ENCODE data around the gene BICC1.

BICC1 gene

GRCh38 chr10:58512491-58513187 is at the start of gene BICC1:
Gene BICC1, plus strand, starts transcription at chr10:58512872. Its CDS starts 272 bp downstream, at chr10:58513144.
- DNase-seq = no peak

GRCh38 chr10:58464956-58465355 is 47.7 kb upstream of the BICC1 start:
- no peak for DNase-seq

DNA sequence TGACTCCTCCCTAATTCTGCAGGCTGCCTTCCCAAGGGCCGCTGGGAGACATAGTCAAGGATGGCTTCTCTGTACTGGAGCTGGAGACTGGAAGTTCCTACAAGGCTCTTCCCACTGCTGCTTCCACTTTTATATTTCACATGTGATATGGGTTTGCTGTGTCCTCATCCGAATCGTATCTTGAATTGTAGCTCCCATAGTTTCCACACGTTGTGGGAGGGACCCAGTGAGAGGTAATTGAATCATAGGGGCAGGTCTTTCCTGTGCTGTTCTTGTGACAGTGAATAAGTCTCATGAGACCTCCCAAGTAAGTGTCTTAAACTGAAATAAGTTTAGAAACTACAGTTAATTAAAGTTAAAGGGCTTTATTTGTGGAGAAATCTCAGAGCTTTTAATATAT is 47.0 kb upstream of the BICC1 start:
- DNase-seq = no peak

DNA sequence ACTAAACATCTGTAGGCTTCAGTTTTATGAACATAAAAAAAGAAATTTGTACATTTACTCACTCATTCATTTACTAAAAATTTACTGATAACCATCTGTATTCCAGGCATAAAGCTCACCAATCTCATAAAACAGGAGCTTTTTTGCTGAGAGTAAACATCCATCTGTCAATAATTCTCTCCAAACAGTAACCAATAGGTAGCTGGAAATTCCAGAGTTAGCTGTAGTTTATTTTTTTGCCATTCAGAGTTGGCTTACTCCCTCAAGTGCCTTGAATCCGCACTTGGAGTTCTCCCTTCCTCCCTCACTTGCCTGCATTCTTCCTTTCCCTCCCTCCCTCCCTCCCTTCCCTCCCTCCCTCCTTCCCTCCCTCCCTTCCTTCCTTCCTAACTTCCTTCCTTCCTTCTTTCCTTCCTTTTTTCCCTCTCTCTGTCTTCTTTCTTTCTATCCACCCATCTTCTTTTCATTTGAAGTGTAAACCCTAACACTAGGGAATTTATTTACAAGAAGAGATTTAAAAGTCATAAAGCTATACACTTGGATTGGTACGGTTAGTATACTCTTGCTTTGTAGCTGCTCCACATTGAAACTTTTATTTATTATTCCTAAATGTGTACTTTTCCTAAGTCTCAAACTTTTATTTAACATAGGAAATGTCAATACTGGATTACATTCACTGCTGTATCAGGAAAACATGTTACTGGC is 44.6 kb upstream of the BICC1 start:
- no peak for DNase-seq

GRCh38 chr10:58473976-58474375 is 38.7 kb upstream of the BICC1 start:
- no peak for DNase-seq

GRCh38 chr10:58475322-58476277 is 37.1 kb upstream of the BICC1 start:
- no peak for DNase-seq

- no peak for DNase-seq
Measured at GRCh38 chr10:58477122-58477521, 35.5 kb upstream of the BICC1 start.

DNA sequence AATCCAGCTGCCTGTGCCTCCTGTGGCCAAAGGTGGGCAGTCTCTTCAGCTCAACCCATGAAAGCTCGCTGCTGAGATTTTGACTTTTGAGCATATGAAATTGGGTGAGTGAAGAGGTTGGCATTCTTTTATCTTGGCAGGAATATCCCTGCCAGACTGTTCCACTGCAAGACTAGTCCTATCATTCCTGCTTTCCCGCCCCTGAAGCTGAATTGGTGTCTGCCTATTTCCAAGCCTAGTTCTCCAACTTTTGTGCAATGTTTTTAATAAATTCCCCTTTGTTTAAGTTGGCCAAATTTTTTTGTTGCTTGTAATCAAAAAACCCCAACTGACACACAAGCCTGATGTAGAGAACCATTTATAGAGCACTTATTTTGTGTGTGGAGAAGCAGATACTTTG is 34.8 kb upstream of the BICC1 start:
- no peak for DNase-seq

GRCh38 chr10:58479045-58479444 is 33.6 kb upstream of the BICC1 start:
- no peak for DNase-seq

GRCh38 chr10:58480321-58480720 is 32.4 kb upstream of the BICC1 start:
- DNase-seq = no peak

DNA sequence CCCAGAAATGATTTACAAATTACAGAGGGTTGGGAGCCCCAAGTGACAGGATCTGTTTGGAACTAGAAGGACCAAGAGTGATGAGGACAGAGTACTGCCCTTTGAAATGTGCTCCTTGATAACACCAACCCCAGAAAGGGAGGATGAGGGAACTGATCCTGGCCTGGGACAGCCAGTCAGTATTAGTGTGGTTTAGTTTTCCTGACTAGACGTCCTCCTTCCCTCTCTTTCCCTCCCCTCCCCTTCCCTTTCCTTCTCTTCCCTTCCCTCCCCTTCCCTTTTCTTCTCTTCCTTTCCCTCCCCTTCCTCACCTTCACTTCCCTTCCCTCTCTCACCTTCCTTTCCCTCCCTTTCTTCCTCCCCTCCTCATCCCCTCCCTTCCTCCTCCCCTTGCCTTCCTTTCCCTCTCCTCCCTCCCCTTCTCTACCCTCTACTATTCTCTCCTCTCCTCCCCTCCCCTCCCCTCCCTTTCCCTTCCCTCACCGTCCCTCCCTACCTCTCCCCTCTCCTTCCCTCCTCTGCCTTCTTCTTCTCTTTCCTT is 31.0 kb upstream of the BICC1 start:
- no peak for DNase-seq

- DNase-seq = no peak
Measured at GRCh38 chr10:58486821-58487220, 25.9 kb upstream of the BICC1 start.

DNA sequence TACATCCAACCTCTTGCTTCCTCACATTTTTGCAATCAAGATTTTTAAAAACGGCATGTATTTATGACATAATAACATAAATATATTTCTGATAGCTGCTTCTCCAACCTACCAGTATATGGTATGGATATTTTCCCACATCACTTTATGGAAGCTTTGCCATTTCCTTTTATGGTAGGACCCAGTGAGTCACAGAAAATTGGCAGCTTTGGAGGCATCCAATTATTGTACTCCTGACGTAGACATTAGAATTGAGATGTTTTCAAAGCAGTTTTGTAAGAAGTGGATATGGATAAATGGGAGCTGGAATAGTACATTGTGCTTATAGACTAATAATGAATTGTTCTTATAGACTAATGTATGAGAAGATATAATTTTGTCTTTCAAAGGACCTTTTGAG is 23.8 kb upstream of the BICC1 start:
- no peak for DNase-seq

- no peak for DNase-seq
Measured at GRCh38 chr10:58502956-58503355, 9.7 kb upstream of the BICC1 start.

GRCh38 chr10:58508316-58508715 is 4.4 kb upstream of the BICC1 start:
- DNase-seq = no peak

DNA sequence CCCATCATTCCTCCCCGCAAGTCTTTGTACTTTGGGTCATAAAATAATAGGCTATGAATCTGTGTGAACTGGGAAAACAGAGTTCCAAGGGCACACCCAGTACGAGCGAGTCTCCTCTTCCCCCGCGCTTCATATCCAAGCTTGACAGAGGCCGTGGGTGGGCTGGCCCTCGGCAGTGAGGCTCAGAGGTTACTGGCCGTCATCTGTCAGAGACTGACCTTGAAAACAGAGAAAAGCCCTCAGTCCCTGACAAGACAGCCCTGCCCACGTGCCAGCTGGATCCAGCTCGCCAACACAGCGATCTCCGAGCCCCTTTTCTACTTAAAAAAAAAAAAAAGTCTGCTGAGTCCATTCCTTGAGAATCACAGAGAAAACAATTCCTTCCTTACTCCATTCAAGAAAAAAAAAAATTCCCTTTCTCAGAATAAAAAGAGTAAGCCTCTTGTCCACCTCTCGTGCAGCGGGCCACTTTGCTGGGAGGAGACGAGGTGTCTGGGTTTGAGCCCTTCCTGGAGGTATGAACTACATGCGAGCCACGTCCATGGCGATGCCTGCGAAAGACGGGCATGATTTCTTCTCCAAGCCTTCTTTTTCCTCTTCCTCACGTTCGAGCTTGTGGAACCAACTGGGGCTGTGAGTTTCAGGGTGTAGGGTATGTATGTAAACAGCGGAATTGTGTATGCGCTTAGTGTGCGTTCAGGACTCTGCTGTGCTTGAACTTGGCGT is 744 bp upstream of the BICC1 start:
- DNase-seq = no peak

DNA sequence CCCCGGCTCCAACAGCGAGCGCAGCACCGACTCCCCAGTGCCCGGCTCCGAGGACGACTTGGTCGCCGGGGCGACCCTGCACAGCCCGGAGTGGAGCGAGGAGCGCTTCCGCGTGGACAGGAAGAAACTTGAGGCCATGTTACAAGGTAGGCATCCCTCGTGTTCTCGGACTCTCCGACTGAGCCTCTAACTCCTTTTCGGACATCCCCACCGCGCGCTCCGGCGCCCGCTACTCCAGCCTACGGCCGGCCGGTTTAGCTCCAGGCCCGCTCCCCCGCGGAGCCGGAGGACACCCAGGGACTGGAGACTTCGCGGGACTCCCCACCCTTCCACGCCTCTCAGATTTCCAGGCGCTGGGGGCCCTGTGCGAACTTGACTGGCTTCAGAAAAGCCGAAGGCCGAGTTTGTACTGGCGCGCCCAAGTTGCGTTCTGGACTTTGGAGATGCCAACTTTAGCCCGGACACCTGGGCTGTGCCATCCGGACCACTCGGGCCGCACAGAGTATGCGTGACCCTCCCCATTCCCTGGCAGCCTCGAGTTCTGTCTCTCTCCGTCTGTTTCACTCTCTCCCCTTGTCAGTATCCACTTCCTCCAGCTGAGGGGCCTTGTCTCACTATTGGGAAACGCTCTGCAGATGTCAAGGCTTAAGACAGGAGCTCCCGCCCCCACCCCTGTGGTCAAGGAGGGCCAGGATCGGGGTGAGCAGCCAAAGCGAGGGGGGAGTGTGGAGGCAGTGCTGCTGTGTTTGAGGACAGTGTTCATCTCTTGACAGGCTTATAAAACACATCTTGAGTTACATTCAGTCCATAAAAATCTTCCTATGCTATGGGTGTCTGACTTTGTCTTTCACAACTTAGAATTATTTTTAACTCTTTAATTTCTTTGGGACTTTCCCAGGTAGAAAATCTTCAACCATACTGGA is 777 bp downstream of the BICC1 start:
- no peak for DNase-seq

DNA sequence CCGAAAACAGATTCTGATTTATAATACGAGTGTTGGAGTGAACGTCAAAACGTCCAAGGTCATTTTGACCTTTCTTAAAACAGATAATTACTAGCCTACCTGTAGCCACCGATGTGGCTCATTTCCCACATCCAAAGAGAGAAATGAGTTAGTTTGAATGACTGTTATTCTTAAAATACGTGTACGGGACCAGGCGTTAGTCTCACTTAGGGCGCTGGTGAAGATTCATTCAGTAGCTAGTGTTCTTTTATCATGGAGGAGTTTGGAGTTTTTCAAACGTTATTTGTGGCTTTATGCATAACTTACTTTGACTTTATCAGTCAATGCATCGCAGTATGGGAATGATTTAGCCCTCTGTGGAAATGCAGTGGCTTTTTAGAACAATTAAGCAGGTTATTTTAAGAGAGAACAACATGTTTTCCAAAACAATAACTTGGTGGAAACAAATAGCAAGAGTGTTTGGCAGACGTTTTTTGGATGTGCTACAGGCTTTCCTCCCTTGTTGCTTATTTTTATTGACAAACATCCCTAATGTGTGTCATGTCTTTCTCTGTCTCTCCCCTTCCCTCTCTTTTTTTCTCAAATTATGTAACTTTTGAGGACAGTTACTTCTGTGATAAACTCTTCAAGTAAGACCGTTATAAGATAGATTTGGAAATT is 1.6 kb downstream of the BICC1 start:
- no peak for DNase-seq

GRCh38 chr10:58515291-58515941 is 2.7 kb downstream of the BICC1 start:
- DNase-seq = no peak

- DNase-seq = no peak
Measured at GRCh38 chr10:58516119-58516518, 3.4 kb downstream of the BICC1 start.
